Mesenchymal stem cell (in vitro differentiated cells and primary cell): Measurements from ENCODE around the gene ALOX12B.

ENCODE experiments used
- DNase-seq: peaks from one replicate; pipeline ENCODE4 v3.0.0-alpha.2; 2013
- H2AFZ ChIP-seq: one replicate; pipeline ENCODE4 v1.6.1; 2013; ENCODE audit warnings: low read depth, mild to moderate bottlenecking, control low read depth, inconsistent platforms, low read length, moderate library complexity
- H2AK5ac ChIP-seq: 2 replicates; pipeline ENCODE4 v1.6.1; 2013; ENCODE audit warnings: low read length, moderate library complexity, mild to moderate bottlenecking, inconsistent platforms; ENCODE audit not compliant: severe bottlenecking
- H2BK120ac ChIP-seq: one replicate; pipeline ENCODE4 v1.6.1; 2013; ENCODE audit warnings: low read depth, mild to moderate bottlenecking, inconsistent platforms, low read length, moderate library complexity
- H2BK12ac ChIP-seq, 2 experiments: one replicate each; pipeline ENCODE4 v1.6.1; 2013; ENCODE audit warnings: inconsistent platforms in 2 of 2, low read length in 2 of 2, mild to moderate bottlenecking in 2 of 2, moderate library complexity in 2 of 2, control low read depth in 1 of 2
- H2BK15ac ChIP-seq: one replicate; pipeline ENCODE4 v1.6.1; 2013; ENCODE audit warnings: mild to moderate bottlenecking, low read depth, inconsistent platforms; ENCODE audit not compliant: poor library complexity, severe bottlenecking
- H2BK5ac ChIP-seq: 2 replicates; pipeline ENCODE4 v1.6.1; 2013; ENCODE audit warnings: low read depth, mild to moderate bottlenecking, low read length, control low read depth, inconsistent platforms; ENCODE audit not compliant: poor library complexity, severe bottlenecking
- H3K14ac ChIP-seq, 2 experiments: one replicate each; pipeline ENCODE4 v1.6.1; 2013; ENCODE audit warnings: inconsistent platforms in 2 of 2, low read length in 2 of 2, control low read depth in 1 of 2, mild to moderate bottlenecking in 1 of 2, moderate library complexity in 1 of 2
- H3K18ac ChIP-seq, 2 experiments: one replicate each; pipeline ENCODE4 v1.6.1; 2013; ENCODE audit warnings: inconsistent platforms in 2 of 2, low read length in 2 of 2, control low read depth in 1 of 2, low read depth in 1 of 2, mild to moderate bottlenecking in 1 of 2
- H3K23ac ChIP-seq, 2 experiments: one replicate each; pipeline ENCODE4 v1.6.1; 2013; ENCODE audit warnings: inconsistent platforms in 2 of 2, low read length in 2 of 2, mild to moderate bottlenecking in 2 of 2, moderate library complexity in 2 of 2, control low read depth in 1 of 2
- H3K27ac ChIP-seq: 2 replicates; pipeline ENCODE4 v1.5.1; 2013; ENCODE audit warnings: mild to moderate bottlenecking, moderate library complexity, low read length, control low read depth, inconsistent platforms; ENCODE audit not compliant: poor library complexity, severe bottlenecking
- H3K27me3 ChIP-seq, 2 experiments: 2 replicates each; pipeline versions ENCODE4 v1.6.1 to v1.7.0; 2013; ENCODE audit warnings: low read length in 2 of 2, mild to moderate bottlenecking in 2 of 2, moderate library complexity in 2 of 2, control low read depth in 1 of 2, inconsistent platforms in 1 of 2; ENCODE audit not compliant: control insufficient read depth in 1 of 2, insufficient read depth in 1 of 2
- H3K36me3 ChIP-seq, 2 experiments: 2 replicates each; pipeline versions ENCODE4 v1.6.1 to v1.7.0; 2013; ENCODE audit warnings: low read length in 2 of 2, control low read depth in 1 of 2, inconsistent platforms in 1 of 2, low read depth in 1 of 2, mild to moderate bottlenecking in 1 of 2; ENCODE audit not compliant: insufficient read depth in 2 of 2, control insufficient read depth in 1 of 2
- H3K4ac ChIP-seq, 2 experiments: one replicate each; pipeline ENCODE4 v1.6.1; 2013; ENCODE audit warnings: inconsistent platforms in 2 of 2, low read length in 2 of 2, mild to moderate bottlenecking in 2 of 2, moderate library complexity in 2 of 2, control low read depth in 1 of 2, low read depth in 1 of 2
- H3K4me1 ChIP-seq: 2 replicates; pipeline ENCODE4 v1.6.1; 2013; ENCODE audit warnings: low read depth, low read length, control low read depth; ENCODE audit not compliant: control insufficient read depth, insufficient read depth
- H3K4me2 ChIP-seq: 2 replicates; pipeline ENCODE4 v1.6.1; 2013; ENCODE audit warnings: low read length, mild to moderate bottlenecking, inconsistent platforms; ENCODE audit not compliant: poor library complexity, severe bottlenecking
- H3K4me3 ChIP-seq, 2 experiments: 2 replicates each; pipeline versions ENCODE4 v1.5.1 to v1.7.0; 2013; ENCODE audit warnings: low read length in 2 of 2, mild to moderate bottlenecking in 2 of 2, control low read depth in 1 of 2, low read depth in 1 of 2; ENCODE audit not compliant: insufficient read depth in 1 of 2
- H3K79me1 ChIP-seq: replicated peaks from 2 replicates; pipeline ENCODE4 v1.6.1; 2013; ENCODE audit warnings: mild to moderate bottlenecking, control low read depth, low read length, inconsistent platforms; ENCODE audit not compliant: poor library complexity, severe bottlenecking
- H3K9ac ChIP-seq: 2 replicates; pipeline ENCODE4 v1.7.0; 2013; ENCODE audit warnings: mild to moderate bottlenecking, low read length, moderate library complexity
- H3K9me3 ChIP-seq: 2 replicates; pipeline ENCODE4 v1.7.0; 2013; ENCODE audit warnings: mild to moderate bottlenecking, low read length; ENCODE audit not compliant: control insufficient read depth
- H4K8ac ChIP-seq: one replicate; pipeline ENCODE4 v1.6.1; 2013; ENCODE audit warnings: inconsistent platforms, mild to moderate bottlenecking, low read length, moderate library complexity
- H4K91ac ChIP-seq: one replicate; pipeline ENCODE4 v1.6.1; 2013; ENCODE audit warnings: mild to moderate bottlenecking, low read length, inconsistent platforms
- WGBS: methylation state at CpG from one replicate; pipeline ENCODE4 v1.1.7; 2013; ENCODE audit warnings: mixed read lengths; 5-methylcytosine and 5-hydroxymethylcytosine counted together

The ALOX12B gene

GRCh38 chr17:8119581-8120519 lies 32.3 kb upstream of the ALOX12B start:
- 2% methylated on average over 25 of the region's 28 CpGs for WGBS
- Histone ChIP-seq H2BK15ac (no peak overlapping the region), H3K14ac (no peak overlapping the region), H2BK12ac (no peak overlapping the region), H3K18ac (no peak overlapping the region), H2AFZ (no peak overlapping the region), H2AK5ac (no peak overlapping the region), H4K91ac (no peak overlapping the region), H3K27me3 (peaks cover 45 to 49% of the 10 kb centered on the region in 2 experiments), H3K23ac (no peak overlapping the region), H3K9ac (peak overlapping the region; percentile 83), H3K4ac (no peak overlapping the region), H2BK5ac (no peak overlapping the region), H3K27ac (no peak overlapping the region), H3K36me3 (no peaks in the 10 kb centered on the region), H3K4me3 (peak overlapping the region in 1 of 2 experiments; percentile 85), H3K79me1 (no peaks in the 10 kb centered on the region), H3K4me1 (peaks cover 51% of the 10 kb centered on the region), H3K4me2 (peak overlapping the region; percentile 95), H3K9me3 (no peaks in the 10 kb centered on the region), H2BK120ac (no peak overlapping the region), H4K8ac (no peak overlapping the region)
- peak; percentile 97 for DNase-seq

GRCh38 chr17:8118769-8119580 lies 31.5 kb upstream of the ALOX12B start:
- peak; percentile 88 for DNase-seq
- Histone ChIP-seq H4K91ac (no peak overlapping the region), H3K79me1 (no peaks in the 10 kb centered on the region), H3K36me3 (no peaks in the 10 kb centered on the region), H3K4ac (no peak overlapping the region), H2BK5ac (no peak overlapping the region), H3K9ac (peak overlapping the region; percentile 83), H4K8ac (no peak overlapping the region), H2BK120ac (no peak overlapping the region), H3K27me3 (peaks cover 45 to 49% of the 10 kb centered on the region in 2 experiments), H2BK15ac (peak overlapping the region; percentile 21), H3K9me3 (no peaks in the 10 kb centered on the region), H3K4me2 (peak overlapping the region; percentile 97), H3K27ac (peak overlapping the region; percentile 66), H3K4me1 (peaks cover 44% of the 10 kb centered on the region), H2AK5ac (no peak overlapping the region), H2BK12ac (no peak overlapping the region), H3K23ac (no peak overlapping the region), H3K4me3 (peak overlapping the region; percentile 55 to 85), H3K18ac (peak overlapping the region in 1 of 2 experiments; percentile 11), H3K14ac (no peak overlapping the region), H2AFZ (peak overlapping the region; percentile 60)
- under 1% methylated on average over 33 of the region's 38 CpGs for whole genome bisulfite sequencing

- H3K4ac ChIP-seq: no peak within 1 kb of the TSS
- no peak within 1 kb of the TSS for H2AK5ac ChIP-seq
- peak within 1 kb of the TSS in 1 of 2 experiments; percentile 34 for H2BK12ac ChIP-seq
- H3K36me3 ChIP-seq: no peaks in the 10 kb centered on the region
- no peaks in the 10 kb centered on the region for H3K9me3 ChIP-seq
- 1% methylated on average over 28 of the region's 33 CpGs for WGBS
- peak within 1 kb of the TSS; percentile 83 for H3K9ac ChIP-seq
- no peaks in the 10 kb centered on the region for H3K79me1 ChIP-seq
- H3K4me2 ChIP-seq: peak within 1 kb of the TSS; percentile 97
- no peak within 1 kb of the TSS for H4K8ac ChIP-seq
- H4K91ac ChIP-seq: no peak within 1 kb of the TSS
- H3K4me1 ChIP-seq: peaks cover 36% of the 10 kb centered on the region
- peak within 1 kb of the TSS in 1 of 2 experiments; percentile 74 for H3K14ac ChIP-seq
- H3K4me3 ChIP-seq: peak within 1 kb of the TSS; percentile 55 to 85
- H3K18ac ChIP-seq: peak within 1 kb of the TSS in 1 of 2 experiments; percentile 11
- peak within 1 kb of the TSS; percentile 60 for H2AFZ ChIP-seq
- H3K27ac ChIP-seq: peak within 1 kb of the TSS; percentile 66
- no peak within 1 kb of the TSS for H2BK120ac ChIP-seq
- peak; percentile 65 for DNase-seq
- no peak within 1 kb of the TSS for H2BK5ac ChIP-seq
- peak within 1 kb of the TSS; percentile 21 for H2BK15ac ChIP-seq
- peaks cover 39 to 47% of the 10 kb centered on the region in 2 experiments for H3K27me3 ChIP-seq
- H3K23ac ChIP-seq: no peak within 1 kb of the TSS
Observed at GRCh38 chr17:8117980-8118768, 30.7 kb upstream of the ALOX12B start, which contains the start of gene ALOXE3. Gene ALOXE3 (minus strand): TSS chr17:8118514. CDS start chr17:8117990, 524 bp downstream.
